GM19351 (cell line): ENCODE results near the gene SPOCK1.

Experiments used
- ATAC-seq: cut with Tn5 transposase; IDR thresholded peaks from one replicate; pipeline ENCODE4 v1.9.1; 2021; ENCODE audit warnings: mild to moderate bottlenecking, moderate library complexity; ENCODE audit not compliant: unreplicated experiment

Gene SPOCK1

GRCh38 chr5:137205231-137206027 is 293.7 kb downstream of the SPOCK1 start:
- no peak for ATAC-seq

- no peak for ATAC-seq
Measured at GRCh38 chr5:137203011-137203632, 296.0 kb downstream of the SPOCK1 start.

DNA sequence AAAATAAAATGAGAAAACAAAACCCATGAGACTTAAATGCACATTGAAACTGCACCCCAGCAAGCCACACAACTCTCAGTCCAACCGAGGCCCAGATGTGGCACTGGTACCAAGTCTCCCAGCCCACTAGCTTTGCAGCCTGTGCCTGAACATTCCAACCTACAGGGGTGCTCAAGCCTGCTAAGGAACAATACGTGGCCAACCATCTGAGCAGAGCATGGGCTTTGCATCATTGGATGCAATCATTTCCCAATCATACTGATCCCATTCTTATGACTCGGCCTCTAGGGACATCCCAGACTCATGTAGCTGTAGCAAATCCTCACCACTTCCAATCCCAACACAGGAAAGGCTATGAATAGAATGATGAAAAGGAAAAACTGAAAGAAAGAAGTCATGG is 297.2 kb downstream of the SPOCK1 start:
- no peak for ATAC-seq

DNA sequence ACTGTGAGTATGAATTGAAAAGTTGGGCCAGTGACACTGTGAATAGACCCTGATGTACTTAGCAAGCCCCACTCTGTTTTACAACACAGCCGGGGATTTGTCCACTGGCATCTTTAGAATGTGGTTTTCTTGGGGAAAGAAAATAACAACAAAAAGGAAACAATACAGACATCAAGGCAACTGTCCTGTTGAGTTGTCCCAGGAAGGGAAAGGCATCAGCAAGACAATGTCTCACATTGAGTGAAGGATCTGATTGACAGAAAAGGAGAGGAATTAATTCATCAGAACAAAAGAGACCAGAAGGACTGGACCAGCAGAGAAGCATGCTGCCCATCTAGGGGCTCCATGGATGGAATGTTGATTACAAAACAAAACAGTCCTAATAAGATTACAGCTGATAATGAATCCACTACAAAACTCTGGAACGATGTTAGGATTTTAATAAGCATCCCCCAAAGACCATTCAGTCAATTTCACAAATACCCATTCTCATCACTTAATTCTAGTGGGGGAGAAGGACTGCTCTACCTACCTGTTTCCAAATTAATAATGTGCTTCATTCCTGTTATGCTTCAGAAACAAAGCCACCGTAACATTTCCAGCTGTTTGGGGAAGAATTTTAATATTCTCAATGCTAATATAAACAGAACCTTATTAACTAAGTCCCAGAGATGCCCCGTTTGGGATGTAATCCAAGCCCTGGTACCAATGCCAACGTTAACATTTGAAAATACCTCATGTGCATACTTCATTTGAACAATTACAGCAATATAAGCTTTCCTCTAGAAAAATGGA is 298.0 kb downstream of the SPOCK1 start:
- ATAC-seq, result no peak

GRCh38 chr5:137199966-137200365 is 299.2 kb downstream of the SPOCK1 start:
- no peak for ATAC-seq

DNA sequence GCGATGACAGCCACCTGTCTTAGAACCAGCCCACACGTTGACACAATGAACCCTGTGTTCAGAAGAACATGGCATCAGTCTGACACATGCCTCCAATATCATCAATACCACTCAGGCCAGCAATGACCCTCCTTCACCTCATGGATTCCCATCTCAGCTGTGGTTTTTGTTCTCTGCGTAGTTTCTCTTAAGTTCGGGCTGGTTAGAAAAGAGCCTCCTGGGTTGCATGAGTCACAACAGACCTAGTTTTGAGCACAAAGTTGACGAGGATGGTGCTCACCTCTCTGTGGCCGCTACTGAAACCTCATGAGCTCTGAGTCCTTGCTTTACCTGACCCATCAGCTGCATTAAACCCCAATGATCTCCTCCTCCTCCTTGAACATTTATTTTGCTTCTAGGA is 299.9 kb downstream of the SPOCK1 start:
- no peak for ATAC-seq

DNA sequence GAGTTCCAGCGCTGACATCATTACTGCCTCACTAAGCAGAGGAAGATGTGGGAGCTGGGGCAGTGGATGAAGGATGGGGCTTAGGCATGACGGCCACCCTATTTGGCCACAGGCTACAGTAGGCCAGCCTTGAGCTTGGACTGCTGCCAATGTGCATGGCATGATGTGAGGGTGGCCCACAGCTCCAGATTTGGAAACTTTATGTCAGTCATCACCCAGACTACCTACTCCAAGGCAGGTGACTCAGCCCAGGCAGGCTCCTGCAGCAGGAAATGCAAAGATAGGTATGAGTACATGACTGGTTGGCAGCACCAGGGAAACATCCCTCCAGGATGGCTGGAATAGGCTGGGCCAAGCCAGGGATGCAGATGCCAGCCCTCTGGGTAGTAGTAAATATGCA is 303.6 kb downstream of the SPOCK1 start:
- no peak for ATAC-seq

DNA sequence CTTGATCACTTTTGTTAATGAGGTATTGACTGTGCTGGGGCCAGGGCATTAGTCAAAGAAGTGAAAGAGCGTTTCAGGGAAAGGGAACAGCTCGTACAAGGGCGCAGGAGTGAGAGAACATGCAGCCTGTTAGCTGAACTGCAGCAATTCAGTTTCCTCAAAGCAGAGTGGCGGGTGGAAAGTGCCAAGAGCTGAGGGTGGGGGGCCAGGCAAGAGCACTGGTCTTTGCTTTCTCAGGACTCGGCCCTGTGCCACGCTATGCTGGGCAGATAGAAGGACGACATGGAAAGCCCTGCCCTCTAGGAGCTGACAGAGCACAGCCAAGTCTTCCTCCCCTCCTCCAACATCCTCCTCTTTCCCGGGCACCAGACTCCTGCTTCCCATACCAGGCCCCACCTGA is 304.8 kb downstream of the SPOCK1 start:
- no peak for ATAC-seq

DNA sequence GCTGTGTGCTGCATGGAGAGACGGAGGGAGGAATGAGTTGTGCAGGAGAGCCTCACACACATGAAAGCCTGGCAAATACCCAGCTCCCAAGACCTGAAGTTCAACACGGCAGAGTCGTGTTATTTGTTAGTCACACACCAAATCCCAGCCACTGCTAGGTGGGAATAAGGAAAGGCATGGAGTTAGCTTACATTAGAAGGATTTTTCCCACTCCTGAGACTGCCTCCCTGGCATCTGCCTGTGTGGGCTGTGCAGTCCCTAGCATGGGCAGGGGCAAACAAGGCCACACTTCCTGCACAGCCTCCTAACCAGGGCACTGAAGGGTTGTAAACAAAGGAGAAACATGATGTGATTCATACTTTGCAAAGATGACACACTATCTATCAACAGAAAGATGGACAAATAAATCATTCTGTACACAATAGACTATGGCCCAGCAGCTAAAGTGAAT is 306.8 kb downstream of the SPOCK1 start:
- no peak for ATAC-seq

DNA sequence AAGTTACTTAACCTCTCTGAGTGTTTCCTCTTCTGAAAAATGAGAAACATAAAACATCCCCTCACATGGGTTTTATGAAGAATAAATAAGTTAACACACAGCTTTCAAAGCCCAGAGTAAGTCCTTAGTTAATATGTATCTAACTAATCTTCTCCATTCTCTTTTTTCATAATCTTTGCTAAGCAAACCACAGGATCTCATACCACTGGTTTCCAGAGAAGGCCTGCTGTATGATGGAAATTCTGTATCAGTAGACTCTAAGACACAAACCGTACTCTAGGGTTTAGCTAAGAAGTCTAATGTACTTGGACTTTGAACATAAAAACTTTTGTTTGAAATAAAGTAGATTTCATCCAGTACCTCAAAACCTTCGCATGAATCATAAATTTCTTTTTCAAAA is 307.9 kb downstream of the SPOCK1 start:
- ATAC-seq, result no peak

GRCh38 chr5:137190441-137190840 is 308.7 kb downstream of the SPOCK1 start:
- no peak for ATAC-seq

DNA sequence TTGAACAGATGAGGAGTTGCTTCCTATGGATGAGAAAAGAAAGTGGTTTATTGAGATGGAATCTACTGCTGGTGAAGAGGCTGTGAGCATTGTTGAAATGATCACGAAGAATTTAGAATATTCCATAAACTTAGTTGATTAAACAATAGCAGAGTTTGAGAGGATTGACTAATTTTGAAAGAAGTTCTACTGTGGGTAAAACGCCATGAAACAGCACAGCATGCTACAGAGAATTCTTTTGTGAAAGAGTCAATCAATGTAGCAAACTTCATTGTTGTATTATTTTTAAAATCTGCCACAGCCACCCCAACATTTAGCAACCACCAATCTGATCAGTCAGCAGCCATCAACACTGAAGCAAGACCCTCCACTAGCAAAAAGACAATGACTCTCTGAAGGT is 309.1 kb downstream of the SPOCK1 start:
- no peak for ATAC-seq

DNA sequence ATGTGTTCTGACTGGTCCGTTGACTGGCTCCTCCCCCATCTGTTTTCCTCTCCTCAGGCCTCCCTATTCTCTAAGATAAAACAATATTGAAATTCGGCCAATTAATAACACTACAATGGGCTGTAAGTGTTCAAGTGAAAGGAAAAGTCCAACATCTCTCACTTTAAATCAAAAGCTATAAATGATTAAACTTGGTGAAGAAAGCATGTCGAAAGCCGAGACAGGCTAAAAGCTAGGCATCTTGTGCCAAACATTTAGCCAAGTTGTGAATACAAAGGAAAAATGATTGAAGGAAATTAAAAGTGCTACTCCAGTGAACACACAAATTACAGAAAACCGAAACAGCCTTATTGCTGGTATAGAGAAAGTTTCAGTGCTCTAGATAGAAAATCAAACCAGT is 310.6 kb downstream of the SPOCK1 start:
- ATAC-seq, result no peak

DNA sequence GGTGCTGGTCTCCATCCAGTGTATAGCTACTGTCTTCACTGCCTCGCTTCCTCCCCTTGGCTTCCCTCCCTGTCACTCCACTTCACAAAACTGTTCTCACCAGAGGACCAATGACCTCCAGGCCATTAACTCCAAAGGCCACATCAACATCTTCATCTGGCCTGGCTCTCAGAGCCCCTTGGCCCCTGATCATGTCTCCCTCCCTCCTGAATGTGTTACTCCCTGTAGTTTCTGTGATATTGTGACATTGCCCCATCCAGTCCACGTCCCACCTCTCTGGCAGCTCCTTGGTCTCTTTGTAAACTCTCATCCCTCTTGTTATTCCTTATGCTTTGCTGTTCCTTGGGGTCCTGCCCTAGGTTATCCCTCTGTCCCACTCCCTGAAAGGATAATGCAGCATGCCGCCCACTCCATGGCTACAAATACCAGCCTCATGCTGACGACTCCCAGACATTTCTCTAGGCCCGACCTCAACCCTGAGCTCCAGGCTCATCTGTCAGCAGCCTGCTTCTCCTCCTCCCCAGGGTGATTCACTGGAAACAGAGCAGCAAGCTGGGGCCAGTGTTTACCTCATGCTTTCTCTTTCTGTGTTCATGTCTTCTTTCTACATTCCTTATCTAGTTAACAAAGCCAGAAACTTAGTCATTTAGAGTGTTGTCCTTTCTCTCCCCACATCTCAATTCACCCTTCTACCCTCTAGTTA is 312.2 kb downstream of the SPOCK1 start:
- no peak for ATAC-seq

DNA sequence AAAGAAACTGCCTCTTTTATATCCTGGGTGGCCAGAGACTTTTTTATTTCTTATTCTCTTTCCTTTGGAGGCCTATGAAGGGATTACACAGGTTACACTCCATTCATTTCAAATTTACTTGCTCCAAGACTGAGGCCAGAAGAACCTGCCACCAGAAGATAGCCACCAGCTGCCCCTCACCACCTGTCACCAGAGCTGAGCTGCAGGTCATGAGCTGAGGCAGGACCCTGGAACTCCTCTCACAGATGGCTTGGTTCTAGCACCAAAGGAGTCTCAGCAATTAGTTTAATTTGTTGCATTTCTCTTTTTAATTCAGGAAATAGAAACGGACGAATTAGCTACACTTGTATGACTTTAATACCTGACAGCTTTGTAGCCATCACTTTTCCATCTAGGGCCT is 313.9 kb downstream of the SPOCK1 start:
- no peak for ATAC-seq

- no peak for ATAC-seq
Measured at GRCh38 chr5:137184734-137185133, 314.4 kb downstream of the SPOCK1 start.

- ATAC-seq, result no peak
Measured at GRCh38 chr5:137182576-137182975, 316.6 kb downstream of the SPOCK1 start.

- ATAC-seq, result no peak
Measured at GRCh38 chr5:137181667-137182066, 317.5 kb downstream of the SPOCK1 start.

- ATAC-seq, result no peak
Measured at GRCh38 chr5:137179203-137179602, 319.9 kb downstream of the SPOCK1 start.

DNA sequence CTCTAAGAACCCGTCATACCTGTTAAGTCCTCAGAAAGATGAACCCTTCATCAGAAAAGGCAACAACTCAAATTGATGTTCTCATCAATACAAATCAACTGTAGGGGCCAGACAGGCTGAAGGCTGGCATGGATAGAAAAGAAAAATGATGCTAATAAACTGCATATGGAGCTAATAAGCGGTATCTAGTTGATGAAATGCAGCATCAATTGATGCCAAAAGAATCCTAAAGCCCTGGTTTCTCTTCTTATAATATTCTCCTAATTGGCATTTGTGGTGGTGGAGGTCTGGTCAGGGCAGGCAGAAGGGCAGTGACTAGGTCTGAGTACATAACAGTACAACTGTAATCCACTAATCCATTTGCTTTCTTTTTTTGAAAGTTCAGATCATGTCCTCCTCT is 322.5 kb downstream of the SPOCK1 start:
- ATAC-seq, result no peak

DNA sequence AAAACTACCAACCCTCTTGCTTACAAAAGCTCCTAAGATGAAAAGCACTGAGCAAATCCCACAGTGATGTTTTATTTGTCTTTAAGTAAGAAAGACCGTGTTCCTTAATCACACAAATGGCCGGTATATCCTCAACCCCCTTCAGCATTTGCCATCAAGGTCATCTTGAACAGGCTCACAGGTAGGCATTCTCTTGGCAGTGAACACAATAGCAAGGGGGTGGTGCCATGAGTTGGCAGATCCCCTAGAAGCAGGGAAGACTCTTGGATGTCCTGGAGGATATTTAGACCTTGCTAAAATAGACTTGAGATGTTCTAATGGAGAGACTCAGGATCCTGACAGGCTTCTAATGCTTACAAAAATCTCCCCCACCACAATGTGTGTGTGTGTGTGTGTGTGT is 323.0 kb downstream of the SPOCK1 start:
- ATAC-seq, result no peak
